Nephron (organoid): ENCODE results near the gene GRIK2.
A peak's percentile ranks its signal among the peaks of the same experiment; 100 is the strongest.

Experiments
- H3K27ac Mint-ChIP-seq, 3 experiments: 2 replicates each; pipeline ENCODE4 v1.8.0; 2020; ENCODE audit warnings: mixed read lengths in 3 of 3, mild to moderate bottlenecking in 2 of 3, moderate library complexity in 1 of 3
- H3K27me3 Mint-ChIP-seq: 2 replicates; pipeline ENCODE4 v1.8.0; 2021; ENCODE audit warnings: low read depth, mild to moderate bottlenecking, moderate library complexity, mixed read lengths
- H3K36me3 Mint-ChIP-seq: 2 replicates; pipeline ENCODE4 v1.8.0; 2020; ENCODE audit warnings: low read depth, mixed read lengths
- H3K4me1 Mint-ChIP-seq: 2 replicates; pipeline ENCODE4 v1.8.0; 2020; ENCODE audit warnings: mixed read lengths
- H3K4me3 Mint-ChIP-seq, 3 experiments: 2 replicates each; pipeline ENCODE4 v1.8.0; 2020; ENCODE audit warnings: mild to moderate bottlenecking in 3 of 3, mixed read lengths in 3 of 3, moderate library complexity in 2 of 3
- H3K9me3 Mint-ChIP-seq: 2 replicates; pipeline ENCODE4 v1.8.0; 2020; ENCODE audit warnings: mixed read lengths
- CTCF ChIP-seq, 3 experiments: fragments of 200-600 bp; sonication (generic); IDR thresholded peaks; one replicate each; pipeline ENCODE4 v1.5.0; 2021; ENCODE audit warnings: antibody characterized with exemption in 3 of 3; ENCODE audit not compliant: unreplicated experiment in 3 of 3

GRIK2 gene

GRCh38 chr6:101733899-101734298 is 340.4 kb downstream of the GRIK2 start:
- no peak for TF ChIP-seq CTCF (IDR thresholded peaks at IDR 0.05; ENCODE audit: unreplicated experiment in 3 of 3)
- peaks cover 7% of the 10 kb centered on the region for H3K4me1 Mint-ChIP-seq
- no peaks in the 10 kb centered on the region for H3K27me3 Mint-ChIP-seq
- no peak overlapping the region for H3K4me3 Mint-ChIP-seq
- H3K36me3 Mint-ChIP-seq: peaks cover 26% of the 10 kb centered on the region
- no peak overlapping the region for H3K27ac Mint-ChIP-seq
- peaks cover 17% of the 10 kb centered on the region for H3K9me3 Mint-ChIP-seq

- Mint-ChIP-seq H3K27me3 (no peaks in the 10 kb centered on the region), H3K4me3 (no peak overlapping the region), H3K27ac (no peak overlapping the region), H3K9me3 (peaks cover 17% of the 10 kb centered on the region), H3K4me1 (no peaks in the 10 kb centered on the region), H3K36me3 (peaks cover 26% of the 10 kb centered on the region)
- no peak for TF ChIP-seq CTCF (IDR thresholded peaks at IDR 0.05; ENCODE audit: unreplicated experiment in 3 of 3)
Measured at GRCh38 chr6:101738481-101738880, 345.0 kb downstream of the GRIK2 start.

GRCh38 chr6:101740631-101741030 is 347.1 kb downstream of the GRIK2 start:
- no peaks in the 10 kb centered on the region for H3K27me3 Mint-ChIP-seq
- H3K27ac Mint-ChIP-seq: peak overlapping the region in 1 of 3 experiments; percentile 82
- H3K4me1 Mint-ChIP-seq: no peaks in the 10 kb centered on the region
- TF ChIP-seq CTCF (IDR thresholded peaks at IDR 0.05; ENCODE audit: unreplicated experiment in 3 of 3): no peak
- peaks cover 9% of the 10 kb centered on the region for H3K9me3 Mint-ChIP-seq
- no peak overlapping the region for H3K4me3 Mint-ChIP-seq
- peaks cover 16% of the 10 kb centered on the region for H3K36me3 Mint-ChIP-seq

- Mint-ChIP-seq H3K9me3 (peaks cover 7% of the 10 kb centered on the region), H3K36me3 (peaks cover 14% of the 10 kb centered on the region), H3K4me1 (no peaks in the 10 kb centered on the region), H3K4me3 (no peak overlapping the region), H3K27me3 (no peaks in the 10 kb centered on the region), H3K27ac (peak overlapping the region in 1 of 3 experiments; percentile 82)
- no peak for TF ChIP-seq CTCF (IDR thresholded peaks at IDR 0.05; ENCODE audit: unreplicated experiment in 3 of 3)
Measured at GRCh38 chr6:101741474-101742171, 348.1 kb downstream of the GRIK2 start.

- H3K9me3 Mint-ChIP-seq: no peaks in the 10 kb centered on the region
- H3K4me1 Mint-ChIP-seq: peaks cover 5% of the 10 kb centered on the region
- no peak overlapping the region for H3K27ac Mint-ChIP-seq
- H3K4me3 Mint-ChIP-seq: no peak overlapping the region
- TF ChIP-seq CTCF (IDR thresholded peaks at IDR 0.05; ENCODE audit: unreplicated experiment in 3 of 3): no peak
- no peaks in the 10 kb centered on the region for H3K27me3 Mint-ChIP-seq
- no peaks in the 10 kb centered on the region for H3K36me3 Mint-ChIP-seq
Measured at GRCh38 chr6:101747160-101747559, 353.7 kb downstream of the GRIK2 start.

- Mint-ChIP-seq H3K4me1 (peaks cover 5% of the 10 kb centered on the region), H3K4me3 (no peak overlapping the region), H3K9me3 (no peaks in the 10 kb centered on the region), H3K27me3 (no peaks in the 10 kb centered on the region), H3K36me3 (no peaks in the 10 kb centered on the region), H3K27ac (peak overlapping the region in 1 of 3 experiments; percentile 55)
- no peak for TF ChIP-seq CTCF (IDR thresholded peaks at IDR 0.05; ENCODE audit: unreplicated experiment in 3 of 3)
Measured at GRCh38 chr6:101747716-101748115, 354.2 kb downstream of the GRIK2 start.
